IPS DF 6.9 (cell line): ENCODE data around the gene NCR3LG1.

Experiments
- DNase-seq: peaks from one replicate; pipeline ENCODE4 v3.0.0-alpha.2; 2013; ENCODE audit warnings: low read depth, low spot score
- H3K27ac ChIP-seq: one replicate; pipeline ENCODE4 v1.5.1; 2013; ENCODE audit warnings: low read length, control low read depth
- H3K27me3 ChIP-seq: 2 replicates; pipeline ENCODE4 v1.6.1; 2013; ENCODE audit warnings: mild to moderate bottlenecking, low read length; ENCODE audit not compliant: control insufficient read depth, insufficient read depth
- H3K36me3 ChIP-seq: 2 replicates; pipeline ENCODE4 v1.6.1; 2013; ENCODE audit warnings: low read length; ENCODE audit not compliant: control insufficient read depth, insufficient read depth
- H3K4me1 ChIP-seq: 2 replicates; pipeline ENCODE4 v1.6.1; 2013; ENCODE audit warnings: low read length; ENCODE audit not compliant: control insufficient read depth, insufficient read depth
- H3K4me3 ChIP-seq: 2 replicates; pipeline ENCODE4 v1.5.1; 2013; ENCODE audit warnings: mild to moderate bottlenecking, low read length
- H3K9me3 ChIP-seq: 2 replicates; pipeline ENCODE4 v1.6.1; 2013; ENCODE audit warnings: low read length, inconsistent platforms; ENCODE audit not compliant: control insufficient read depth, insufficient read depth
- WGBS: extraction: QIAGEN DNeasy Blood & Tissue Kit; methylation state at CpG from one replicate; pipeline ENCODE4 v1.1.7; 2013; ENCODE audit warnings: mixed read lengths, missing lambda C conversion rate; ENCODE audit not compliant: insufficient read length, insufficient coverage; 5-methylcytosine and 5-hydroxymethylcytosine counted together

The NCR3LG1 gene, protein sequence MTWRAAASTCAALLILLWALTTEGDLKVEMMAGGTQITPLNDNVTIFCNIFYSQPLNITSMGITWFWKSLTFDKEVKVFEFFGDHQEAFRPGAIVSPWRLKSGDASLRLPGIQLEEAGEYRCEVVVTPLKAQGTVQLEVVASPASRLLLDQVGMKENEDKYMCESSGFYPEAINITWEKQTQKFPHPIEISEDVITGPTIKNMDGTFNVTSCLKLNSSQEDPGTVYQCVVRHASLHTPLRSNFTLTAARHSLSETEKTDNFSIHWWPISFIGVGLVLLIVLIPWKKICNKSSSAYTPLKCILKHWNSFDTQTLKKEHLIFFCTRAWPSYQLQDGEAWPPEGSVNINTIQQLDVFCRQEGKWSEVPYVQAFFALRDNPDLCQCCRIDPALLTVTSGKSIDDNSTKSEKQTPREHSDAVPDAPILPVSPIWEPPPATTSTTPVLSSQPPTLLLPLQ

DNA sequence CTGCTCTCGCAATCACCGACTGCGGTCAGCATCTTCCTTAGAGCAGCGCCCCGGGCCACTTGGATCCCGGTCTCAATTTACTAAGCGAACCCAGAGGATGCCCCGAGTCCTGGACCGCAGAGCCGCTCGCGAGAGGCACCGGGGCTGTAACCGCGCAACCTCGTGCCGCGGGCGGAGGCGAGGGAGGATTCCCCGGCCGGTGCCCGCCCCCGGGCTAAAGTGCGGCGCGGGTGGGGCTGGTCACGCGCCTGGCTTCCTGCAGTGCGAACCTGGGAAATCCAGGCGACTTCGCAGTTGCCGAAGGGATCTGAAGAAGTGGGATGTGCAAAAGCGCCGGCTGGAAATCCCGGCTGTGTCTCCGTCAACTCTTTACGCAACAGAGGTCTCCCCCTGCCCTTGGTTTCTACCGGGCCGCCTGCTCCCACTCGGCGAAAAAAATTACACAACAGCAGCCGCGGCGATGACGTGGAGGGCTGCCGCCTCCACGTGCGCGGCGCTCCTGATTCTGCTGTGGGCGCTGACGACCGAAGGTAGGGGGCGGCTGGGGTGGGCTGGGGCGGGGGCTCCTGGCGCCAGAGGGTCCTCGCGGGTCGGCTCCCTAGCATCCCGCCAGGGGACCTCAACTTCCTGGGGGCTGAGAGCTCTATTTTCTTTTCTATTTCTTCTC is at the start of gene NCR3LG1:
Gene NCR3LG1, plus strand, starts transcription at position 291 of the 667 bp plus-strand sequence. Its CDS starts 170 bp downstream, at position 461.
- Histone ChIP-seq H3K36me3 (no peaks in the 10 kb centered on the region), H3K4me3 (peak within 1 kb of the TSS; percentile 48), H3K9me3 (no peaks in the 10 kb centered on the region; the same call in 1 of the 2 replicates), H3K27me3 (peaks cover 32% of the 10 kb centered on the region), H3K27ac (no peak within 1 kb of the TSS), H3K4me1 (0 out of 2 replicates have a peak, but pooled peaks cover 1% of the 10 kb centered on the region)
- no peak for DNase-seq
- no CpG with 5 or more reads among the region's 61 CpGs for WGBS

DNA sequence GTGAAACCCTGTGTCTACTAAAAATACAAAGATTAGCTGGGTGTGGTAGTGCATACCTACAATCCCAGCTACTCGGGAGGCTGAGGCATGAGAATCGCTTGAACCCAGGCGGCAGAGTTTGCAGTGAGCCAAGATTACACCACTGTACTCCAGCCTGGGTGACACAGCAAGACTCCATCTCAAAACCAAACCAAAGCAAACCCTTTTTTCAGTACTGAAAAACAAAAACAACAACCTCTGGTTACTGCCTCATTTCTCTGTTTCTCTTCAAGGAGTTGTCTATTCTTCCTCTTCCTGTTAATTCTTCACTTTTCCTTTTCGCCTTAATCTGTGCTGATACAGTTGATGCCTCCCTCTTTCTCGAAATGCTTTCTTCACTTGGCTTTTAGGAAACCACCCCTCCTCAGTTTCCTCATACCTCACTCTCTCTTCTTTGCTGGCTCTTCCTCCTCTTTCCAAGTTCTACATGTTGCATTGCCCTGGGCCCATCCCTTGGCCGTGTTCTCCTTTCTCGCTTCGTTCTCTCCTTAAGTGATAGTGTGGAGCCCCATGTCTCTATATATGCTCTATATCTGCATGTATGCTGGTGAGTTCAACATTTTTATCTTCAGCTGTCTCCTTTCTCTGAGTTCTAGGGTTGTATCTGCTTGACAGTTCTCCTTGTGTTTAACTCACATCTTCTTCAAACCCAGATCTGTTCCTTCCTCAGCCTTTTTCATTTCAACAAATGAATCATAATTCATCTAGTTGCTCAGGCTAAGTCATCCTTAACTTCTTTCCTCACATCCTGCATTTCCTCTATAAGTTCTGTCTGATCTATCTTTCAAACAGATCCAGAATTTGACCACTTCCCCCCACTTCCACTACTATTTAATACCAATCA is 38.0 kb upstream of the NCR3LG1 start:
- DNase-seq, result no peak
- Histone ChIP-seq H3K27ac (no peak overlapping the region), H3K36me3 (no peaks in the 10 kb centered on the region), H3K9me3 (no peaks in the 10 kb centered on the region), H3K4me1 (no peaks in the 10 kb centered on the region), H3K27me3 (no peaks in the 10 kb centered on the region), H3K4me3 (no peak overlapping the region)
- no CpG with 5 or more reads among the region's 8 CpGs for WGBS

DNA sequence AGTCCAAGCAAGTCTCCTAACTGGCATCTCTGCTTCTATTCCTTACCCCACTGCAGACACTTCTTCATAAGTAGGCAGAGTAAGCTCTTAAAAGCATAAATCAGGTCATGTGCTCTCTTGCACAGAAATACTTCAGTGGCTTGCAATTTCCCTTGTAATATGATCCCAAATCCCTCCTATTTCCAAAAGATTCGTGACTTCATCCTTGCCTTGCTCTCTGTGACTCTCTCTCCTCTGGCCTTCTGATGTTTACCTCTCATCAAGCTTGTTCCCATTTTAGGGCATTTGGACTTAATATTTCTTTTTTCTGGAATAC is 37.4 kb upstream of the NCR3LG1 start:
- no peaks in the 10 kb centered on the region for H3K4me1 ChIP-seq

DNA sequence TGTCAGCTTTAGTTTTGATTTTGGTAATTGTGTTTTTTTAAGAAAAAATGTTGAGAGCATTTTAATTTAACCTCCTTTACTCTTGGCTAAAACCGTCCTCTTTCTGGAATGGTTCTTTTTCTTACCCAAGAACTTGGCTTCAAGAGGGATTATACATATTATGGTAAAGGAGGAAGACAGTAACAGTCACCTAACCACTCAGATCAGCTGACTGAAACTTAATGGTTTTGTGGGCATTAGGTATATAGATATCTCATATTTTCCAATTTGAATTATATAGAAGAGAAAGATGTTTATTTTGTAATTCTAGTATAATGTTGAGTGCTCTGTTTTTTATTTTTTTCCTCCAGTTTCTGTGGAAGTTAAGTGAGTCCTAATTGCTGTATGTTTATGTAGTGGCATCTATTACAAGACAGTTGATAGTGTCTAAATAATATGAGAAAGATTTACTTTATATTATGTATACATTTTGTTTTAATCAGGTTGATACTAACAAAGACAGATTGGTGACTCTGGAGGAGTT is 36.6 kb upstream of the NCR3LG1 start:
- WGBS, result no CpG with 5 or more reads among the region's 1 CpG
- no peak for DNase-seq
- Histone ChIP-seq H3K36me3 (no peaks in the 10 kb centered on the region), H3K27me3 (no peaks in the 10 kb centered on the region), H3K27ac (no peak overlapping the region), H3K4me1 (no peaks in the 10 kb centered on the region), H3K9me3 (no peaks in the 10 kb centered on the region), H3K4me3 (no peak overlapping the region)

More for the DNA sequence above, 37.4 kb upstream of the NCR3LG1 start:
- Histone ChIP-seq H3K9me3 (no peaks in the 10 kb centered on the region), H3K27me3 (no peaks in the 10 kb centered on the region), H3K36me3 (no peaks in the 10 kb centered on the region), H3K27ac (no peak overlapping the region), H3K4me3 (no peak overlapping the region)
- WGBS, result no CpG with 5 or more reads among the region's 1 CpG
- no peak for DNase-seq

DNA sequence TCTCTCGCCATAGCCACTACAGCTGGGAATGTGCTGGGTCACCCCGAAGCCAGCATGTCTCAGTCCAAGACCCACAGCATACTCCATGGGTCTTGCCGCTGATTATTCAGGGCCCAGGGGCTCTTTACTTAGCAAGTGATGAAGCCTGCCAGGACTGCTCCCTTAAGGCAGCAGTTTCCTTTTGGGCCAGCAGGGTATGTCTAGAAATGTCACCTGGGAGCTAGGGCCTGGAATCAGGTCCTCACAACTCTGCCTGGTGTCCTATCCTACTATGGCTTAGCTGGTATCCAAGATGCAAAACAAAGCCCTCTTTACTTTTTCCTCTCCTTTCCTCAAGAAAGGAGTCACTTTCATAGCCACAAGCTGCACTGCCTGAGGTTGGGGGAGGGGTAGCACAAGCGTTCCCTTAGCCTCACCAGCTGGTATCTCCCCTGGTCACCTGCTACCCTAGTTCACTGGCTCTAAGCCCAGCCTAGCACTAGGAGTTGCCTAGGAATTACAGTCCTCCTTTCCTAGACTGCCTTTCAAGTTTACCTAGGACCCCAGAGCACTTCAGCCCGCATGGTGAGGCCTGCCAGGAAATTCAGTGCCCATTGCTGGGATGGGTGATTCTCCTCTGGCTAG is 22.6 kb upstream of the NCR3LG1 start:
- Histone ChIP-seq H3K36me3 (no peaks in the 10 kb centered on the region), H3K27ac (no peak overlapping the region), H3K4me3 (no peak overlapping the region), H3K27me3 (no peaks in the 10 kb centered on the region), H3K4me1 (no peaks in the 10 kb centered on the region), H3K9me3 (no peaks in the 10 kb centered on the region)
- DNase-seq, result no peak
- WGBS, result no CpG with 5 or more reads among the region's 5 CpGs

DNA sequence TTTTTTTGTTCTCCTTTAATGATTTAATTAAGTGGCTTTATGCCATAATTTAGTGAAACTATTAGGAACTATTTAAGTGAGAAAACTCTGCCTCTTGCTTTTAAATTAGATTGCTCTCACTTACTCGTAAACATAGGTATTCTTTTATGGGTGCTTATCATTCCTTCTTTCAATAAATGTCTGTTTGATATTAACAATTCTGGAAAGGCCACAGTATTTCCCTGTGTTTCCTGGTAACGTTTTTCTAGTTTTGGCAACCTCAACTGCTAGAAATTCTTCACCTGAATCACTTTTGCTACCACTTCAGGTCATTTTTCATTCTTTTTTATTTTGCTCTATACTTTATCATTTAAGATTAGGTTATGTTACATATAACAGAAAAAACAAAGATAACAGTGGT is 19.9 kb upstream of the NCR3LG1 start:
- H3K27me3 ChIP-seq, result no peaks in the 10 kb centered on the region
- no peak overlapping the region for H3K4me3 ChIP-seq
- H3K9me3 ChIP-seq, result no peaks in the 10 kb centered on the region
- WGBS, result no CpG with 5 or more reads among the region's 2 CpGs
- no peak overlapping the region for H3K27ac ChIP-seq
- no peaks in the 10 kb centered on the region for H3K4me1 ChIP-seq
- no peak for DNase-seq
- no peaks in the 10 kb centered on the region for H3K36me3 ChIP-seq

DNA sequence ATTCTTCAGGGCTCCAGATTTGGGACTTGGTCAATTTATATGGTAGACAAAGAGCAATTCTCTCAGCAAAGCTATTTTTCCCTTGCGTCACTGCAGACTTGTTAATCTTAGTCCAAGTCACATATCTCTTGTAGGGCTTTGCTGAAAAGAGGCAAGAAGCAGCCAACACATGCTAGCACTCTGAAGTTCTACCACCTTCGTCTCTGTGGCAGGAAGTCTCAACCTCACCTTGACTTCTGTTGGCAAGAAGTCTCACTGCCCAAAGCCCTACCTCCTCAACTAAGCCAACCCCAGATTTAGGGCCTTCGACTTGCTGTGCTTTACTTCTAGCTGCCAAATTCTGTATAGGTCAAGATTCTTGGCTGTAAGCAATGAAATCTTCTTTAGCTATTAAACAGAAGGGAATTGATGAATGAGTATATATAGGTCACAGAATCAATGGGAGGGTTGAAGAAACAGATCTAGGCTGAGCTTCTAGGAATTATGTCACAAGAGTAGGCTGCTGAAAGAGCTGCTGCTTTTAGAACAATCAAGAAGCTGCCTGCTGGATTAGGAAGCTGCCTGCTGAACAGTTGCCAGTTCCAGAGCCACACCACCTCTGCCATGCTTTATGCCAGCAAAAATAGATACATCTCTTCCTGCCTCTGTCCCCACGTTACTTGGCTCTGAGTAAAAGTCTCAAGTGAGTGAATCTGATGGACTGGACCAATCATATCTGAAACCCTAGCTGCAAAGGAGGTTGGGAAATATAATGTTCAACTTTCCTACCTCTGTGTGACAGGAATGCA is 17.6 kb upstream of the NCR3LG1 start:
- WGBS, result no CpG with 5 or more reads among the region's 4 CpGs
- no peaks in the 10 kb centered on the region for H3K27me3 ChIP-seq

DNA sequence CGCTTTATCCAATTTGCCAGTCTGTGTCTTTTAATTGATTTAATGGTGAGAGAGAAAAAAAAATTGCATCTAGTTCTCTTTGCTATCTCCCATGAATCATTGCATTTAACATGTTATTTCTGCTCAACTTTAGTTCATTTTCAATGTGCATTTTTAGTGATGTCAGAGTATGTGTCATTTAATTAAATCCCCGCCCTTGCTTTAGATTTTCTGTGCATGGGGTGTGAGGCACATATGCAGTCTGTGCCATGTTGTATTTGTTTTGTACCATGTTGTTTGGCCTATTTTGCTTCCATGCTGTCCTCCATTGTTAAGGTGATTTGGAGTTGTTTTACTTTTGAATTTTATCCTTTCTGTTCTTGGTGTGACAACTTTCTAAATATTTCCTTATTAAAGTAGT is 8.3 kb upstream of the NCR3LG1 start:
- no CpG with 5 or more reads among the region's 2 CpGs for WGBS
- no peak for DNase-seq

More for the DNA sequence above, 17.6 kb upstream of the NCR3LG1 start:
- Histone ChIP-seq H3K4me3 (no peak overlapping the region), H3K4me1 (no peaks in the 10 kb centered on the region), H3K36me3 (no peaks in the 10 kb centered on the region), H3K27ac (no peak overlapping the region), H3K9me3 (no peaks in the 10 kb centered on the region)
- DNase-seq, result no peak

DNA sequence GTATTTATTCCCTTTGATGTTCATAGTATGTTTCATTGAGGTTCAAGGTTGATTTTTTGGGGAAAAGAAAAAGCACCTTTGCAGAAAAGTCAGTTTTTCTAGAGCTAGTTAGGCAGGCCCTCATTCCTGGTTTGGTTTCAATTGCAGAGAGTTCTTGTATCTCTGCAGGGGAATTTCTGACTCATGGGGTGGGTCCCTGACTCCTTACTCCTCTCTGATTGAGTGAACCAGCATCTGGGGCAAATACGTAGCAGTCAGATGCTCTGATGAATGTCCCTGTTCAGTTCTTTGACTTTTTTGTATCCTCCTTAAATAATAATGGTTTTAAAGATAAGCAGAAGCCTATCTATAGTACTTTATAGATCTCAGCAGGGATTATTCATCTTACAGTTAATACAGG is 7.7 kb upstream of the NCR3LG1 start:
- no peaks in the 10 kb centered on the region for H3K9me3 ChIP-seq
- DNase-seq, result no peak
- no peaks in the 10 kb centered on the region for H3K36me3 ChIP-seq
- H3K4me1 ChIP-seq, result no peaks in the 10 kb centered on the region
- H3K27ac ChIP-seq, result no peak overlapping the region
- no CpG with 5 or more reads among the region's 1 CpG for WGBS
- H3K4me3 ChIP-seq, result no peak overlapping the region
- no peaks in the 10 kb centered on the region for H3K27me3 ChIP-seq

More for the DNA sequence above, 8.3 kb upstream of the NCR3LG1 start:
- no peak overlapping the region for H3K4me3 ChIP-seq
- H3K36me3 ChIP-seq, result no peaks in the 10 kb centered on the region
- no peaks in the 10 kb centered on the region for H3K9me3 ChIP-seq
- H3K4me1 ChIP-seq, result no peaks in the 10 kb centered on the region
- no peak overlapping the region for H3K27ac ChIP-seq
- no peaks in the 10 kb centered on the region for H3K27me3 ChIP-seq
